Ovary (tissue), 9 donors: ENCODE results near the gene CST9L. TPM values are rescaled to one million over a fixed set of nuclear protein-coding genes. Genes with fewer than 3 reads are reported as not detected.

Experiments used
- DNase-seq, 5 donors: peaks; one replicate each; pipeline ENCODE4 v3.0.0-alpha.2; 2019 to 2020
- H3K27ac ChIP-seq, 2 donors: fragments of 200-600 bp; one replicate each; pipeline versions ENCODE4 v1.5.1 to v1.8.0; 2019 to 2022
- H3K27me3 ChIP-seq: fragments of 200-600 bp; one replicate; pipeline ENCODE4 v1.8.0; 2022
- H3K36me3 ChIP-seq: fragments of 200-600 bp; sonication (generic); one replicate; pipeline ENCODE4 v1.5.1; 2019
- H3K4me1 ChIP-seq: one replicate; pipeline ENCODE4 v1.8.1; 2013; ENCODE audit warnings: mild to moderate bottlenecking, moderate library complexity; ENCODE audit not compliant: insufficient read depth
- H3K4me3 ChIP-seq: fragments of 200-600 bp; sonication (generic); one replicate; pipeline ENCODE4 v1.5.1; 2017
- H3K9me3 ChIP-seq, 2 donors: fragments of 200-600 bp in 1 of 2; sonication (generic) in 1 of 2; one replicate each; pipeline versions ENCODE4 v1.5.1 to v1.8.1; 2013 to 2019; ENCODE audit warnings: mild to moderate bottlenecking in 1 of 2, moderate library complexity in 1 of 2
- CTCF ChIP-seq, 3 donors: fragments of 450-650 bp in 2 of 3; fragments of 200-600 bp in 1 of 3; IDR thresholded peaks; one replicate each; pipeline versions ENCODE4 v1.5.1 to v1.8.0; 2016 to 2022; ENCODE audit warnings: antibody characterized with exemption in 3 of 3, mild to moderate bottlenecking in 1 of 3
- EP300 ChIP-seq: sonication (generic); formaldehyde crosslinking; IDR thresholded peaks from one replicate; pipeline ENCODE4 v1.6.1; 2017; ENCODE audit warnings: antibody characterized with exemption
- POLR2A ChIP-seq: fragments of 450-650 bp; IDR thresholded peaks from one replicate; pipeline ENCODE4 v1.6.1; 2017; ENCODE audit warnings: antibody characterized with exemption, mild to moderate bottlenecking, moderate library complexity
- WGBS, 3 donors: extraction: QIAGEN DNeasy Blood & Tissue Kit in 1 of 3; methylation state at CpG; one replicate each; pipeline versions ENCODE4 v1.1.5 to v1.1.7; 2013 to 2017; 5-methylcytosine and 5-hydroxymethylcytosine counted together
- intact Hi-C, 4 donors: fragments of 100-400 bp; cut with DNase I; formaldehyde crosslinking; loops; one replicate each; pipeline versions ENCODE4 v1.11.0 to v1.15.1; 2022 to 2023
- polyA plus RNA-seq, 2 donors: library from polyadenylated mRNA; stranded (reverse); fragments of 200-250 nt in 1 of 2; fragments of 350-450 nt in 1 of 2; fragmentation: Illumina TruSeq in 1 of 2; extraction: RNeasy Lipid Tissue Mini Kit (QIAGEN cat#74804) in 1 of 2; gene quantifications; one replicate each; pipeline ENCODE4 v1.2.3, GENCODE V29; 2013 to 2014
- total RNA-seq, 7 donors: library from RNA; depleted of rRNA in 2 of 7; stranded (reverse); fragments of >200 nt in 2 of 7; fragmentation: NEBNext Ultra II Directional in 3 of 7; extraction: Animal tissue kit (Norgen Biotek cat#: 25700) in 3 of 7; gene quantifications; one replicate each; pipeline versions ENCODE4 v1.1.0 to v1.2.4, GENCODE V29; 2016 to 2023
- donor health status: DM: no; HTN: no; CAD: no; lungs with moderate emphysema.
- donor health status: DM: no; HTN: no; CAD: no.
- donor health status: Bipolar disorder and iron deficiency.
- donor health status: DM: yes; HTN: yes; CAD: no.
- donor health status: DM: no; HTN: no; CAD: no.
- donor health status: DM: yes; HTN: yes; CAD: no.

CST9L gene
- total and polyA plus RNA-seq, 9 donors: not detected

GRCh38 chr20:23609486-23610109, 41.3 kb upstream of the CST9L start:
- H3K9me3 ChIP-seq: no peaks in the 10 kb centered on the region
- intact Hi-C loops: loop anchor here in 2 of 4 donors (10.0 kb wide), 3 partner anchors 165 to 375 kb away; partner anchors contain the start of gene GGTLC1 (in 1 of the 2)
- H3K36me3 ChIP-seq: no peaks in the 10 kb centered on the region
- WGBS, 3 donors: 86 to 92% (median 89%) methylated on average over 5 of the region's 5 CpGs
- TF ChIP-seq POLR2A (no peak), CTCF (IDR thresholded peaks at IDR 0.05) (no peak), EP300 (no peak)
- no peak overlapping the region for H3K27ac ChIP-seq
- H3K27me3 ChIP-seq: no peaks in the 10 kb centered on the region
- H3K4me3 ChIP-seq: no peak overlapping the region
- no peak for DNase-seq
- H3K4me1 ChIP-seq: peaks cover 5% of the 10 kb centered on the region

- Histone ChIP-seq H3K36me3 (no peaks in the 10 kb centered on the region), H3K4me1 (peaks cover 3% of the 10 kb centered on the region), H3K4me3 (no peak overlapping the region), H3K27me3 (no peaks in the 10 kb centered on the region), H3K27ac (no peak overlapping the region), H3K9me3 (no peaks in the 10 kb centered on the region)
- 59 to 71% (median 64%) methylated on average over 18 of the region's 18 CpGs for WGBS, 3 donors
- no peak for TF ChIP-seq EP300
- no peak for TF ChIP-seq POLR2A
- TF ChIP-seq CTCF (IDR thresholded peaks at IDR 0.05): no peak
- intact Hi-C loops: loop anchor here in 2 of 4 donors (10.0 kb wide), 3 partner anchors 164 to 376 kb away; partner anchors contain the start of gene GGTLC1 (in 1 of the 2)
- DNase-seq: no peak
Measured at GRCh38 chr20:23608251-23608846, 40.1 kb upstream of the CST9L start.

GRCh38 chr20:23607497-23608245, 39.4 kb upstream of the CST9L start:
- WGBS, 3 donors: 88 to 91% (median 90%) methylated on average over 14 of the region's 14 CpGs
- H3K4me1 ChIP-seq: no peaks in the 10 kb centered on the region
- TF ChIP-seq CTCF (IDR thresholded peaks at IDR 0.05) (no peak), EP300 (no peak), POLR2A (no peak)
- no peaks in the 10 kb centered on the region for H3K36me3 ChIP-seq
- no peaks in the 10 kb centered on the region for H3K27me3 ChIP-seq
- no peaks in the 10 kb centered on the region for H3K9me3 ChIP-seq
- intact Hi-C loops: loop anchor here in 2 of 4 donors (10.0 kb wide), 3 partner anchors 163 to 377 kb away; partner anchors contain the start of gene GGTLC1 (in 1 of the 2)
- no peak overlapping the region for H3K4me3 ChIP-seq
- DNase-seq: no peak
- no peak overlapping the region for H3K27ac ChIP-seq

- no peaks in the 10 kb centered on the region for H3K27me3 ChIP-seq
- no peak overlapping the region for H3K27ac ChIP-seq
- H3K9me3 ChIP-seq: no peaks in the 10 kb centered on the region
- no peaks in the 10 kb centered on the region for H3K36me3 ChIP-seq
- intact Hi-C loops: loop anchor here in 2 of 4 donors (10.0 kb wide), 3 partner anchors 162 to 378 kb away; partner anchors contain the start of gene GGTLC1 (in 1 of the 2)
- H3K4me1 ChIP-seq: no peaks in the 10 kb centered on the region
- 8 to 12% (median 10%) methylated on average over 9 of the region's 9 CpGs for WGBS, 3 donors
- no peak overlapping the region for H3K4me3 ChIP-seq
- DNase-seq: peak; percentile 71 to 87 (median 82)
- no peak for TF ChIP-seq POLR2A
- peak; percentile 64 to 81 (median 68) for TF ChIP-seq CTCF (IDR thresholded peaks at IDR 0.05)
Measured at GRCh38 chr20:23606652-23607049, 38.4 kb upstream of the CST9L start.
